SK-N-SH (cell line): ENCODE data around the gene CDKN2B-AS1. TPM values are rescaled to one million over a fixed set of nuclear protein-coding genes. Genes with fewer than 3 reads are reported as not detected.

Experiments used
- CTCF ChIA-PET: fragments of 300-600, 350-600 bp; formaldehyde crosslinking; extraction: SDS; loops from one replicate; lab custom pipeline; 2021; lab: Yijun Ruan, JAX
- POLR2A ChIA-PET: fragments of 350-600 bp; sonication (Branson Sonifier 250); formaldehyde crosslinking; extraction: SDS; loops from one replicate; lab custom pipeline; 2020; ENCODE audit warnings: antibody characterized with exemption, inconsistent platforms; lab: Yijun Ruan, JAX
- DNase-seq: peaks from one replicate; pipeline ENCODE4 v3.0.0; 2012
- H2AFZ ChIP-seq: fragments of 200-600 bp; sonication (generic); 2 replicates; pipeline ENCODE4 v1.8.1; 2016; ENCODE audit warnings: antibody characterized with exemption, mild to moderate bottlenecking, low read depth
- H3F3A ChIP-seq: fragments of 200-600 bp; sonication (generic); replicated peaks from 2 replicates; pipeline ENCODE3; 2016; ENCODE audit warnings: antibody characterized with exemption, mild to moderate bottlenecking; ENCODE audit not compliant: insufficient read depth
- H3K27ac ChIP-seq, 2 experiments: fragments of 200-500 bp in 1 of 2; fragments of 200-600 bp in 1 of 2; sonication (Bioruptor generic) in 1 of 2; sonication (generic), shearing (Covaris generic) in 1 of 2; 2 replicates each; pipeline versions ENCODE4 v1.5.1 to v1.6.1; 2014 to 2016; ENCODE audit warnings: low read depth in 2 of 2, inconsistent platforms in 1 of 2, low read length in 1 of 2, mild to moderate bottlenecking in 1 of 2, mixed read lengths in 1 of 2
- H3K27me3 ChIP-seq: fragments of 200-600 bp; sonication (generic), shearing (Covaris generic); 2 replicates; pipeline ENCODE4 v1.6.1; 2016; ENCODE audit warnings: mixed run types; ENCODE audit not compliant: insufficient read depth
- H3K36me3 ChIP-seq, 2 experiments: fragments of 200-500 bp in 1 of 2; fragments of 200-600 bp in 1 of 2; sonication (Bioruptor generic) in 1 of 2; sonication (generic) in 1 of 2; replicated peaks in 1 of 2; 2 replicates each; pipeline versions ENCODE3 to v1.5.1; 2014 to 2016; ENCODE audit warnings: low read length in 1 of 2, mild to moderate bottlenecking in 1 of 2; ENCODE audit not compliant: insufficient read depth in 2 of 2, control insufficient read depth in 1 of 2
- H3K4me1 ChIP-seq, 2 experiments: fragments of 200-500 bp in 1 of 2; fragments of 200-600 bp in 1 of 2; sonication (Bioruptor generic) in 1 of 2; sonication (generic), shearing (Covaris generic) in 1 of 2; 2 replicates each; pipeline versions ENCODE4 v1.5.1 to v1.6.1; 2014 to 2016; ENCODE audit warnings: low read depth in 1 of 2, low read length in 1 of 2, mixed run types in 1 of 2; ENCODE audit not compliant: insufficient read depth in 2 of 2, control insufficient read depth in 1 of 2
- H3K4me2 ChIP-seq: fragments of 200-600 bp; sonication (generic), shearing (Covaris generic); 2 replicates; pipeline ENCODE4 v1.6.1; 2017; ENCODE audit warnings: mixed run types
- H3K4me3 ChIP-seq, 2 experiments: fragments of 200-500 bp in 1 of 2; fragments of 200-600 bp in 1 of 2; sonication (Bioruptor generic) in 1 of 2; sonication (generic), shearing (Covaris generic) in 1 of 2; 2 replicates each; pipeline versions ENCODE4 v1.5.1 to v1.8.1; 2014 to 2016; ENCODE audit warnings: low read depth in 2 of 2, inconsistent platforms in 1 of 2, low read length in 1 of 2, mild to moderate bottlenecking in 1 of 2, mixed read lengths in 1 of 2, moderate library complexity in 1 of 2
- H3K79me2 ChIP-seq: fragments of 200-600 bp; sonication (generic); 2 replicates; pipeline ENCODE4 v1.8.1; 2017; ENCODE audit warnings: mild to moderate bottlenecking; ENCODE audit not compliant: insufficient read depth
- H3K9ac ChIP-seq: fragments of 200-600 bp; sonication (generic); 2 replicates; pipeline ENCODE4 v1.6.1; 2017; ENCODE audit warnings: mixed run types
- H3K9me2 ChIP-seq: fragments of 200-600 bp; sonication (generic); 2 replicates; pipeline ENCODE4 v1.6.1; 2017; ENCODE audit warnings: mixed run types
- H3K9me3 ChIP-seq: fragments of 200-600 bp; sonication (generic); 2 replicates; pipeline ENCODE4 v1.6.1; 2017; ENCODE audit warnings: mixed run types, mild to moderate bottlenecking, moderate library complexity
- H4K20me1 ChIP-seq: fragments of 200-600 bp; sonication (generic); 2 replicates; pipeline ENCODE4 v1.6.1; 2017; ENCODE audit warnings: mild to moderate bottlenecking, mixed run types; ENCODE audit not compliant: insufficient read depth
- CHD2 ChIP-seq: fragments of 150-350 bp; IDR thresholded peaks from 2 replicates; pipeline ENCODE4 v1.6.1; 2018; ENCODE audit warnings: low read length; ENCODE audit not compliant: partially characterized antibody
- EZH2phosphoT487 ChIP-seq: fragments of 200-600 bp; sonication (generic); IDR thresholded peaks from 2 replicates; pipeline ENCODE4 v1.6.1; 2017; ENCODE audit warnings: low read depth, mixed run types, mild to moderate bottlenecking, antibody characterized with exemption, moderate library complexity, borderline replicate concordance
- MEF2A ChIP-seq: IDR thresholded peaks from 2 replicates; pipeline ENCODE4 v1.4.0; 2012; ENCODE audit warnings: low read depth, borderline replicate concordance
- NRF1 ChIP-seq: IDR thresholded peaks from 2 replicates; pipeline ENCODE4 v1.6.1; 2012; ENCODE audit warnings: low read depth, mild to moderate bottlenecking, low read length
- POLR2AphosphoS5 ChIP-seq: IDR thresholded peaks from 2 replicates; pipeline ENCODE4 v1.6.1; 2012; ENCODE audit warnings: low read depth, low read length
- RCOR1 ChIP-seq: fragments of 150-350 bp; IDR thresholded peaks from 2 replicates; pipeline ENCODE4 v1.6.1; 2017; ENCODE audit warnings: antibody characterized with exemption, low read length
- RFX5 ChIP-seq: IDR thresholded peaks from 2 replicates; pipeline ENCODE4 v1.6.1; 2012; ENCODE audit warnings: mild to moderate bottlenecking, improper control_type of control experiment, low read length
- RXRA ChIP-seq: IDR thresholded peaks from 2 replicates; pipeline ENCODE4 v1.4.0; 2012; ENCODE audit warnings: low read depth, mild to moderate bottlenecking, borderline replicate concordance
- SIN3A ChIP-seq: IDR thresholded peaks from 2 replicates; pipeline ENCODE4 v1.6.1; 2012; ENCODE audit warnings: low read depth, mild to moderate bottlenecking, low read length, moderate library complexity, borderline replicate concordance
- SMC3 ChIP-seq: IDR thresholded peaks from 2 replicates; pipeline ENCODE4 v1.6.1; 2012; ENCODE audit warnings: low read depth, low read length, improper control_type of control experiment
- YY1 ChIP-seq: IDR thresholded peaks from 2 replicates; pipeline ENCODE4 v1.4.0; 2012; ENCODE audit warnings: low read depth, mild to moderate bottlenecking
- whole genome bisulfite sequencing: methylation state at CpG from one replicate; pipeline ENCODE4 v1.1.6; 2017; ENCODE audit warnings: low lambda C conversion rate; 5-methylcytosine and 5-hydroxymethylcytosine counted together
- polyA plus RNA-seq, 3 experiments: library from polyadenylated mRNA; depleted of rRNA; stranded (reverse); fragments of >200 nt; gene quantifications; 2 replicates each; pipeline ENCODE4 v1.2.3, GENCODE V29; 2012
- TF ChIP-seq, protein P1 (sequence below): fragments of 150-350 bp; IDR thresholded peaks from 2 replicates; pipeline ENCODE4 v1.6.1; 2017; ENCODE audit warnings: antibody characterized with exemption, low read length, low read depth, borderline replicate concordance
- TF ChIP-seq, protein P2 (sequence below): IDR thresholded peaks from 2 replicates; pipeline ENCODE4 v1.6.1; 2012; ENCODE audit warnings: mild to moderate bottlenecking, low read depth, low read length, moderate library complexity
- TF ChIP-seq, protein P3 (sequence below): IDR thresholded peaks from 2 replicates; pipeline ENCODE4 v1.4.0; 2012; ENCODE audit warnings: low read depth
- TF ChIP-seq, protein P4 (sequence below): fragments of 200-600 bp; sonication (generic); IDR thresholded peaks from 2 replicates; pipeline ENCODE4 v1.6.1; 2017; ENCODE audit warnings: antibody characterized with exemption, mild to moderate bottlenecking, moderate library complexity

CDKN2B-AS1 gene
- polyA plus RNA-seq, 1 of the 3 experiments (the other 2 are of a cell fraction) = 0.25 TPM

DNA sequence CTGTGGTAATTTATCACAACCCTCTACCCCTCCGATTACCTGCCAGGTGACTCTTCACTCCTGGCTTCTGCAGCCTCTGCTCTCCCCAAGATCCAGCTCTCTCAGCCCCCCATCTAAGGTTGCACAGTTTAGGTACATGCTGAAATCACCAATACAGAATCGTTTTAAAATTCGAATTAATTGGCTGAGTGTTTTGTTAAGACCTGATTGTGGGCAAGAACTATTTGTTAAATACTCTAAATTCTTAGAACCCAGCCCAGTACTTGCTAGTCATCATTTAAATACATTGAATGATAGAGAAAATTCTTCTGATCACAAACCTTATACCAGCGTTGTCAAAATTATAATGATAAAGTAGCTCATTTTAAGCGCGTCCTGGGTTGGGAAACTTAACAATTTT, 162.0 kb downstream of the CDKN2B-AS1 start:
- TF ChIP-seq, protein P1, sequence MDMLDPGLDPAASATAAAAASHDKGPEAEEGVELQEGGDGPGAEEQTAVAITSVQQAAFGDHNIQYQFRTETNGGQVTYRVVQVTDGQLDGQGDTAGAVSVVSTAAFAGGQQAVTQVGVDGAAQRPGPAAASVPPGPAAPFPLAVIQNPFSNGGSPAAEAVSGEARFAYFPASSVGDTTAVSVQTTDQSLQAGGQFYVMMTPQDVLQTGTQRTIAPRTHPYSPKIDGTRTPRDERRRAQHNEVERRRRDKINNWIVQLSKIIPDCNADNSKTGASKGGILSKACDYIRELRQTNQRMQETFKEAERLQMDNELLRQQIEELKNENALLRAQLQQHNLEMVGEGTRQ = no peak
- TF ChIP-seq, protein P2, sequence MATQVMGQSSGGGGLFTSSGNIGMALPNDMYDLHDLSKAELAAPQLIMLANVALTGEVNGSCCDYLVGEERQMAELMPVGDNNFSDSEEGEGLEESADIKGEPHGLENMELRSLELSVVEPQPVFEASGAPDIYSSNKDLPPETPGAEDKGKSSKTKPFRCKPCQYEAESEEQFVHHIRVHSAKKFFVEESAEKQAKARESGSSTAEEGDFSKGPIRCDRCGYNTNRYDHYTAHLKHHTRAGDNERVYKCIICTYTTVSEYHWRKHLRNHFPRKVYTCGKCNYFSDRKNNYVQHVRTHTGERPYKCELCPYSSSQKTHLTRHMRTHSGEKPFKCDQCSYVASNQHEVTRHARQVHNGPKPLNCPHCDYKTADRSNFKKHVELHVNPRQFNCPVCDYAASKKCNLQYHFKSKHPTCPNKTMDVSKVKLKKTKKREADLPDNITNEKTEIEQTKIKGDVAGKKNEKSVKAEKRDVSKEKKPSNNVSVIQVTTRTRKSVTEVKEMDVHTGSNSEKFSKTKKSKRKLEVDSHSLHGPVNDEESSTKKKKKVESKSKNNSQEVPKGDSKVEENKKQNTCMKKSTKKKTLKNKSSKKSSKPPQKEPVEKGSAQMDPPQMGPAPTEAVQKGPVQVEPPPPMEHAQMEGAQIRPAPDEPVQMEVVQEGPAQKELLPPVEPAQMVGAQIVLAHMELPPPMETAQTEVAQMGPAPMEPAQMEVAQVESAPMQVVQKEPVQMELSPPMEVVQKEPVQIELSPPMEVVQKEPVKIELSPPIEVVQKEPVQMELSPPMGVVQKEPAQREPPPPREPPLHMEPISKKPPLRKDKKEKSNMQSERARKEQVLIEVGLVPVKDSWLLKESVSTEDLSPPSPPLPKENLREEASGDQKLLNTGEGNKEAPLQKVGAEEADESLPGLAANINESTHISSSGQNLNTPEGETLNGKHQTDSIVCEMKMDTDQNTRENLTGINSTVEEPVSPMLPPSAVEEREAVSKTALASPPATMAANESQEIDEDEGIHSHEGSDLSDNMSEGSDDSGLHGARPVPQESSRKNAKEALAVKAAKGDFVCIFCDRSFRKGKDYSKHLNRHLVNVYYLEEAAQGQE = no peak
- no peak for TF ChIP-seq CHD2
- TF ChIP-seq, protein P3, sequence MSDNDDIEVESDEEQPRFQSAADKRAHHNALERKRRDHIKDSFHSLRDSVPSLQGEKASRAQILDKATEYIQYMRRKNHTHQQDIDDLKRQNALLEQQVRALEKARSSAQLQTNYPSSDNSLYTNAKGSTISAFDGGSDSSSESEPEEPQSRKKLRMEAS = no peak
- no peak for TF ChIP-seq RFX5
- TF ChIP-seq RXRA = no peak
- no peak for TF ChIP-seq POLR2AphosphoS5
- TF ChIP-seq EZH2phosphoT487 = no peak
- TF ChIP-seq RCOR1 = no peak
- no peak for TF ChIP-seq SIN3A
- TF ChIP-seq, protein P4, sequence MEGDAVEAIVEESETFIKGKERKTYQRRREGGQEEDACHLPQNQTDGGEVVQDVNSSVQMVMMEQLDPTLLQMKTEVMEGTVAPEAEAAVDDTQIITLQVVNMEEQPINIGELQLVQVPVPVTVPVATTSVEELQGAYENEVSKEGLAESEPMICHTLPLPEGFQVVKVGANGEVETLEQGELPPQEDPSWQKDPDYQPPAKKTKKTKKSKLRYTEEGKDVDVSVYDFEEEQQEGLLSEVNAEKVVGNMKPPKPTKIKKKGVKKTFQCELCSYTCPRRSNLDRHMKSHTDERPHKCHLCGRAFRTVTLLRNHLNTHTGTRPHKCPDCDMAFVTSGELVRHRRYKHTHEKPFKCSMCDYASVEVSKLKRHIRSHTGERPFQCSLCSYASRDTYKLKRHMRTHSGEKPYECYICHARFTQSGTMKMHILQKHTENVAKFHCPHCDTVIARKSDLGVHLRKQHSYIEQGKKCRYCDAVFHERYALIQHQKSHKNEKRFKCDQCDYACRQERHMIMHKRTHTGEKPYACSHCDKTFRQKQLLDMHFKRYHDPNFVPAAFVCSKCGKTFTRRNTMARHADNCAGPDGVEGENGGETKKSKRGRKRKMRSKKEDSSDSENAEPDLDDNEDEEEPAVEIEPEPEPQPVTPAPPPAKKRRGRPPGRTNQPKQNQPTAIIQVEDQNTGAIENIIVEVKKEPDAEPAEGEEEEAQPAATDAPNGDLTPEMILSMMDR = no peak
- TF ChIP-seq SMC3 = no peak
- TF ChIP-seq YY1 = no peak
- no peak for TF ChIP-seq NRF1
- no peak for TF ChIP-seq MEF2A
- ChIA-PET CTCF (no interaction called here), POLR2A (no interaction called here)
- Histone ChIP-seq H3K27ac (no peak overlapping the region), H4K20me1 (no peaks in the 10 kb centered on the region), H3K9me3 (no peaks in the 10 kb centered on the region), H3K4me1 (no peaks in the 10 kb centered on the region; a peak in 1 of 4 replicates), H3K36me3 (no peaks in the 10 kb centered on the region), H3F3A (peaks cover 11% of the 10 kb centered on the region), H3K79me2 (no peaks in the 10 kb centered on the region), H3K9me2 (no peaks in the 10 kb centered on the region), H3K27me3 (peaks cover 7% of the 10 kb centered on the region; the same call in 1 of the 2 replicates), H2AFZ (no peak overlapping the region), H3K4me2 (no peak overlapping the region), H3K4me3 (no peak overlapping the region), H3K9ac (no peak overlapping the region)
- no peak for DNase-seq
- 43% methylated on average over 6 of the region's 6 CpGs for WGBS
